Body of pancreas (tissue), 4 donors: ENCODE results near the gene MPI. TPM values are rescaled to one million over a fixed set of nuclear protein-coding genes. Genes with fewer than 3 reads are reported as not detected.
A peak's percentile ranks its signal among the peaks of the same experiment; 100 is the strongest.

Experiments
- ATAC-seq: fragments of 150-250 bp; one replicate; pipeline ENCODE4 v1.9.1; 2016
- DNase-seq, 4 donors: peaks; one replicate each; pipeline ENCODE4 v3.0.0-alpha.2; 2019
- H3K27ac ChIP-seq, 4 donors: fragments of 200-600 bp; sonication (generic); 1 replicate in 3 of 4; 2 replicates in 1 of 4; pipeline versions ENCODE4 v1.5.1 to v1.6.1; 2016 to 2019; ENCODE audit warnings: mild to moderate bottlenecking in 1 of 4, mixed read lengths in 1 of 4, moderate library complexity in 1 of 4
- H3K27me3 ChIP-seq, 2 donors: fragments of 200-600 bp; sonication (generic); one replicate each; pipeline ENCODE4 v1.6.0; 2016; ENCODE audit warnings: mild to moderate bottlenecking in 1 of 2
- H3K36me3 ChIP-seq, 2 donors: fragments of 200-600 bp; sonication (generic); replicated peaks in 1 of 2; 2 replicates each; pipeline ENCODE4 v1.5.1; 2016; ENCODE audit warnings: low read depth in 2 of 2; ENCODE audit not compliant: insufficient read depth in 1 of 2
- H3K4me1 ChIP-seq: fragments of 200-600 bp; sonication (generic); one replicate; pipeline ENCODE4 v1.6.0; 2016
- H3K4me3 ChIP-seq, 2 donors: fragments of 200-600 bp; sonication (generic); 1 replicate in 1 of 2; 2 replicates in 1 of 2; pipeline ENCODE4 v1.5.1; 2016 to 2019
- H3K9me3 ChIP-seq, 3 donors: fragments of 200-600 bp; sonication (generic); 1 replicate in 2 of 3; 2 replicates in 1 of 3; pipeline ENCODE4 v1.5.1; 2016
- CTCF ChIP-seq, 7 experiments: fragments of 450-650 bp in 4 of 7; fragments of 200-600 bp in 3 of 7; sonication (generic) in 3 of 7; IDR thresholded peaks; one replicate each; pipeline ENCODE4 v1.5.1; 2016 to 2019; ENCODE audit warnings: antibody characterized with exemption in 7 of 7
- POLR2A ChIP-seq, 3 donors: fragments of 450-650 bp; IDR thresholded peaks; one replicate each; pipeline ENCODE4 v1.6.1; 2016; ENCODE audit warnings: antibody characterized with exemption in 3 of 3, mild to moderate bottlenecking in 2 of 3
- WGBS, 2 donors: methylation state at CpG; one replicate each; pipeline ENCODE4 v1.1.5; 2017; 5-methylcytosine and 5-hydroxymethylcytosine counted together
- intact Hi-C: fragments of 100-400 bp; cut with DNase I; formaldehyde crosslinking; loops from one replicate; pipeline ENCODE4 v1.15.1; 2023
- total RNA-seq, 2 donors: library from RNA; depleted of rRNA; stranded (reverse); fragments of >200 nt; gene quantifications; one replicate each; pipeline ENCODE4 v1.1.0, GENCODE V29; 2016

MPI gene
- total RNA-seq, 2 donors from 2014 or later: 47.5 to 80.4 TPM

- no peak overlapping the region for H3K4me3 ChIP-seq
- H3K9me3 ChIP-seq: no peaks in the 10 kb centered on the region
- peaks cover 24% of the 10 kb centered on the region for H3K4me1 ChIP-seq
- no peaks in the 10 kb centered on the region for H3K27me3 ChIP-seq
- peak; percentile 66 to 74 (median 70) for DNase-seq
- ATAC-seq: peak; percentile 64
- H3K27ac ChIP-seq: peak overlapping the region in 1 of 4 donors; percentile 13
- WGBS, 2 donors: 2 to 5% methylated on average over 5 of the region's 5 CpGs
- H3K36me3 ChIP-seq: peaks cover 1 to 6% of the 10 kb centered on the region in 2 donors
- intact Hi-C loops: loop anchor here (10.0 kb wide), 1 partner anchor 57 kb away; the partner anchor contains the start of gene ULK3
- TF ChIP-seq CTCF (IDR thresholded peaks at IDR 0.05) (peak; percentile 75 to 97 (median 85)), POLR2A (IDR thresholded peaks at IDR 0.05) (no peak)
Measured at GRCh38 chr15:74901612-74902063, 11.8 kb downstream of the MPI start.

- ATAC-seq: no peak
- H3K27ac ChIP-seq: no peak overlapping the region
- intact Hi-C loops: loop anchor here (10.0 kb wide), 1 partner anchor 58 kb away; the partner anchor contains the start of gene ULK3
Measured at GRCh38 chr15:74902295-74903075, 12.6 kb downstream of the MPI start.

GRCh38 chr15:74903676-74904075, 13.8 kb downstream of the MPI start:
- Histone ChIP-seq H3K27me3 (no peaks in the 10 kb centered on the region), H3K36me3 (peaks cover 1 to 6% of the 10 kb centered on the region in 2 donors), H3K4me1 (peaks cover 33% of the 10 kb centered on the region), H3K4me3 (no peak overlapping the region), H3K27ac (no peak overlapping the region), H3K9me3 (no peaks in the 10 kb centered on the region)
- ATAC-seq: no peak
- intact Hi-C loops: loop anchor here (10.0 kb wide), 1 partner anchor 59 kb away; the partner anchor contains the start of gene ULK3
- 82 to 90% methylated on average over 1 of the region's 1 CpG for WGBS, 2 donors
- DNase-seq: no peak
- TF ChIP-seq CTCF (IDR thresholded peaks at IDR 0.05): no peak
- no peak for TF ChIP-seq POLR2A (IDR thresholded peaks at IDR 0.05)

More at GRCh38 chr15:74902295-74903075, 12.6 kb downstream of the MPI start:
- H3K27me3 ChIP-seq: no peaks in the 10 kb centered on the region
- H3K36me3 ChIP-seq: peaks cover 1 to 6% of the 10 kb centered on the region in 2 donors
- DNase-seq: no peak
- TF ChIP-seq POLR2A (IDR thresholded peaks at IDR 0.05) (no peak), CTCF (IDR thresholded peaks at IDR 0.05) (no peak)
- 77 to 81% methylated on average over 4 of the region's 4 CpGs for WGBS, 2 donors
- H3K4me1 ChIP-seq: peaks cover 29% of the 10 kb centered on the region
- no peaks in the 10 kb centered on the region for H3K9me3 ChIP-seq
- no peak overlapping the region for H3K4me3 ChIP-seq

- Histone ChIP-seq H3K36me3 (peaks cover 1 to 6% of the 10 kb centered on the region in 2 donors), H3K4me1 (peaks cover 33% of the 10 kb centered on the region), H3K27ac (no peak overlapping the region), H3K27me3 (no peaks in the 10 kb centered on the region), H3K9me3 (no peaks in the 10 kb centered on the region), H3K4me3 (no peak overlapping the region)
- ATAC-seq (no peak), DNase-seq (no peak)
- TF ChIP-seq CTCF (IDR thresholded peaks at IDR 0.05): no peak
- no peak for TF ChIP-seq POLR2A (IDR thresholded peaks at IDR 0.05)
- WGBS, 2 donors: 90 to 94% methylated on average over 7 of the region's 7 CpGs
- intact Hi-C loops: loop anchor here (10.0 kb wide), 1 partner anchor 59 kb away; the partner anchor contains the start of gene ULK3
Measured at GRCh38 chr15:74904190-74904805, 14.5 kb downstream of the MPI start.
